ENCODE data around the gene GPR162. TPM values are rescaled to one million over a fixed set of nuclear protein-coding genes. Genes with fewer than 3 reads are reported as not detected.
A peak's percentile ranks its signal among the peaks of the same experiment; 100 is the strongest.

The GPR162 gene
- total RNA-seq, 2 donors from 2014 or later, result 0.46 to 0.60 TPM

DNA sequence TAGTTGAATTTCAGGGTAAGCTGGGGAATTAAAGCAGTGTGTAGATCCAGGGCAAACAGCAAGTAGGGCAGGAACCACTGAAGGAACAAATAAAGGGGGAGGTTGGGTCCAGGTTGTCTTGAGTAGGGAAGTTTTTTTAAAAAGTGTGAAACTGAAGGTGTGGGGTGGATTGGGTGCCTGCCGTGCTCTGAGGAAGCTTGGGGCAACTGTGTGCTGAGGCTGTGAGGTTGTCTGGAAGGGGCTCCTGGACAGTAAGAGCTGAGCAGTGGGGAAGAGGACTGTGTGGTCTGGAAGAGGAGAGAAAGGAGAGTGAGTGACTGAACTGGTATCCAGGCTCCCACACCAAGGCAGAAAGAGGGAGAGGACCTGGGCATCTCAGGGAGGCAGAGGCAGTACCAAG, 10.9 kb upstream of the GPR162 start:
- ATAC-seq (no peak), DNase-seq (ENCODE audit: low spot score in 2 of 2) (no peak)
- Mint-ChIP-seq H3K9me3 (no peaks in the 10 kb centered on the region), H3K27ac (peak overlapping the region; percentile 44 to 61), H3K36me3 (peaks cover under 1 to 5% of the 10 kb centered on the region in 2 donors)

DNA sequence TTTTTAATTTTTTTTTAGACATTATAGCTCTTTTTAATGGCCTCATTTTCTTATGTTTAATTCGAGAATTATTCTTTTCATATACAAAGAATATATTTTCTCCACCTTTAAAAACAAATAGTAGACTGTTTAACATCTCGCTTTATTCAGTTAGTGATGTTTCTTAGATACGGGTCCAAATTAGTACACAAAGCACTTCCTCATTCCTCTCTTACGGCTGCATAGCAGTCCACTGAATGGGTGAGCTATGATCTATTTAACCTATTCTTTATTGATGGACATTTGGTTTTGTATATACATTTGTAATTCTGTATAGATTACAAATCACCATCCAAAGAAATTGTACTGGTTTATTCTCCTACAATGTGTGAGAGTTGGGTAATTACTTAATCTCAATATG, 8.3 kb upstream of the GPR162 start:
- ATAC-seq, result no peak
- Mint-ChIP-seq H3K27ac (no peak overlapping the region), H3K36me3 (peaks cover 8 to 23% of the 10 kb centered on the region in 2 donors), H3K9me3 (no peaks in the 10 kb centered on the region)
- no peak for DNase-seq (ENCODE audit: low spot score in 2 of 2)

DNA sequence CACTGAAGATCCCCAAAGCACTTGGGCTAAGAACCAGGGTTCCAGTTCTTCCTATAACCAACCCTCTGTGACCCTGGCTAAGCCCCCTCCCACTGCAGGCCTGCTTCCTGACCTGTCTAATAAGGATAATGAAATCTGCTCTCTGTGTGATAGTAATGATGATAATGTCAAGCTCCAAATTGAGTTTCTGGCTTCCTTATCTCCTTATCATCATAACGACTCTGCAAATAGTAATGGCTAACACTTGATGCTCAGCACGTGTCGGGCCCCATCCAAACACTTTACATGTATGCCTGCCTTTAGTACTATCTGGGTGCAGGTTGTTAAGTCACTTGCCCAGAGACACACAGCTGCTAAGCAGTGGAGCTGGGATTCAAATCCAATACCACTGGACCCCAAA, 5.0 kb upstream of the GPR162 start:
- Mint-ChIP-seq H3K9me3 (no peaks in the 10 kb centered on the region), H3K27ac (no peak overlapping the region), H3K36me3 (peaks cover 8 to 22% of the 10 kb centered on the region in 2 donors)
- ATAC-seq (no peak), DNase-seq (ENCODE audit: low spot score in 2 of 2) (no peak)

DNA sequence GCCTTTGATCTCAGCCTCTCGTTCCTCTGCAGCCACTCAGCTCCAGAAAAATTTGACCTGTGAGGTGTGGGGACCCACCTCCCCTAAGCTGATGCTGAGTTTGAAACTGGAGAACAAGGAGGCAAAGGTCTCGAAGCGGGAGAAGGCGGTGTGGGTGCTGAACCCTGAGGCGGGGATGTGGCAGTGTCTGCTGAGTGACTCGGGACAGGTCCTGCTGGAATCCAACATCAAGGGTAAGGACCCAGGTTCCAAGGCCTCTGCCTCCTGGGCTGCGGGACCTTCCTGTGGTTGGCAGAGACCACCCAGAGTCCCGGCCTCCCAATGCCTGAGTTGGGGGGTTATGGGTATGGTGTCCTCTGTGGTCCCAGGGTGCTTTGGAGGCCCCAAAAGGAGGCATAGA, 4.5 kb upstream of the GPR162 start:
- peaks cover 8 to 22% of the 10 kb centered on the region in 2 donors for H3K36me3 Mint-ChIP-seq
- H3K9me3 Mint-ChIP-seq, result no peaks in the 10 kb centered on the region
- no peak overlapping the region for H3K27ac Mint-ChIP-seq
- no peak for DNase-seq (ENCODE audit: low spot score in 2 of 2)
- no peak for ATAC-seq

DNA sequence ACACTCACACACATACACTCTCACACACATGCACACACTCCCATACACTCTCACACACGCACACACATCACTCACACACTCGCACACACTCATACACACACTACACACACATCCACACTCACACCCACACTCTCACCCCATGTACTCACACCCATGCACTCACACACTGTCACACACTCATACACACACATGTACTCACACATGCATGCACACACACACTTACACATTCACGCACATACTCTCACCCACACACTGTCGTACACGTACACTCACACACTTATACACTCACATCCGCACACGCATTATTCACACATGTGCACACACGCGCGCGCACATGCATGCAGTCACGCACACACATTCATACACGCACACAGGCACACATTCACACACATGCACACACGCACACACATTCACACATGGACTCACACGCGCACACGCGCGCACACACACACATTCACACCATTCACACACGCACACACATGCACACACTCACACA, 3.9 kb upstream of the GPR162 start:
- Mint-ChIP-seq H3K36me3 (peaks cover 8 to 22% of the 10 kb centered on the region in 2 donors), H3K27ac (peak overlapping the region in 1 of 2 donors; percentile 2), H3K9me3 (no peaks in the 10 kb centered on the region)
- no peak for ATAC-seq
- DNase-seq (ENCODE audit: low spot score in 2 of 2), result no peak

DNA sequence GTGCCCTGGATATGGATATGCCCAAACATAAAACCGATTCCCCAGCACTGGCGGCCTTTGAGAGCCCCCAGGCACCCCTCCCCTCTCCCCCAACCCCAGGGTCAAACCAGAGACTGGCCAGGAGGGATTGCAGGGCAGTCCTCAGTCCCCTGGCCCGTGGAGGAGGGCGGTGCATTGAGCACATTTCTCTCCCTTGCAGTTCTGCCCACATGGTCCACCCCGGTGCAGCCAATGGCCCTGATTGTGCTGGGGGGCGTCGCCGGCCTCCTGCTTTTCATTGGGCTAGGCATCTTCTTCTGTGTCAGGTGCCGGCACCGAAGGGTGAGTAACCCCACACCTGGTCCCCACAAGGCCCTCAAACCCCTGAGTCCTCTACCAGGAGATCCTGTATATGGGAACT, 3.4 kb upstream of the GPR162 start:
- DNase-seq (ENCODE audit: low spot score in 2 of 2) (no peak), ATAC-seq (no peak)
- H3K27ac Mint-ChIP-seq, result no peak overlapping the region
- peaks cover 8 to 22% of the 10 kb centered on the region in 2 donors for H3K36me3 Mint-ChIP-seq
- no peaks in the 10 kb centered on the region for H3K9me3 Mint-ChIP-seq

DNA sequence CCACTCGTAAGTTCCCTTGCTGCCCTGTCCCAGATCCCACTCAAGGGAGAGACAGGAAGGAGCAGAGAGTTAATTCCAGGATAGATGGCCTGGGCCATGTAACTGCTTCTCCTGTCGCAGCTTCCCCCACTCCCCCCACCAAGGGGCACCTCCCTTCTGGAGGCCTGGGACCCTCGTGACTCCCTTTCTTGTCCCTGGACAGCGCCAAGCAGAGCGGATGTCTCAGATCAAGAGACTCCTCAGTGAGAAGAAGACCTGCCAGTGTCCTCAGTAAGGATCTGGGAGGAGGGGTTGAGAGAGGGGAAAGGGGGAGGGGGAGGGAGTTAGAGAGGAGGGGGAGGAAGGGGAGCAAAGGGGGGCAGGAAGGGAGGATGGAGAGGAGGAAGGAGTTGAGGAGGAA, 3.0 kb upstream of the GPR162 start:
- DNase-seq (ENCODE audit: low spot score in 2 of 2) (no peak), ATAC-seq (no peak)
- H3K27ac Mint-ChIP-seq, result no peak overlapping the region
- H3K9me3 Mint-ChIP-seq, result no peaks in the 10 kb centered on the region
- H3K36me3 Mint-ChIP-seq, result peaks cover 8 to 22% of the 10 kb centered on the region in 2 donors

DNA sequence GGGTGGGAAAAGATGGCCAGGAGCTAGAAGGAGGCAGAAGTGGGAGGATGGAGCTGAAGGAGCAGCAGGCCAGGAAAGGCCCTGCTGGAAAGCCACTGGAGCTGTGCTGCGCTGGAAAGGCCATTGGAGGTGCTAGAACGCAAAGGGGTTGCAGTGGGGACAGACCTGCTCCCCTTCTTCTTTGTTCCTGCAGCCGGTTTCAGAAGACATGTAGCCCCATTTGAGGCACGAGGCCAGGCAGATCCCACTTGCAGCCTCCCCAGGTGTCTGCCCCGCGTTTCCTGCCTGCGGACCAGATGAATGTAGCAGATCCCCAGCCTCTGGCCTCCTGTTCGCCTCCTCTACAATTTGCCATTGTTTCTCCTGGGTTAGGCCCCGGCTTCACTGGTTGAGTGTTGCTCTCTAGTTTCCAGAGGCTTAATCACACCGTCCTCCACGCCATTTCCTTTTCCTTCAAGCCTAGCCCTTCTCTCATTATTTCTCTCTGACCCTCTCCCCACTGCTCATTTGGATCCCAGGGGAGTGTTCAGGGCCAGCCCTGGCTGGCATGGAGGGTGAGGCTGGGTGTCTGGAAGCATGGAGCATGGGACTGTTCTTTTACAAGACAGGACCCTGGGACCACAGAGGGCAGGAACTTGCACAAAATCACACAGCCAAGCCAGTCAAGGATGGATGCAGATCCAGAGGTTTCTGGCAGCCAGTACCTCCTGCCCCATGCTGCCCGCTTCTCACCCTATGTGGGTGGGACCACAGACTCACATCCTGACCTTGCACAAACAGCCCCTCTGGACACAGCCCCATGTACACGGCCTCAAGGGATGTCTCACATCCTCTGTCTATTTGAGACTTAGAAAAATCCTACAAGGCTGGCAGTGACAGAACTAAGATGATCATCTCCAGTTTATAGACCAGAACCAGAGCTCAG, 2.3 kb upstream of the GPR162 start:
- H3K36me3 Mint-ChIP-seq, result peaks cover 8 to 22% of the 10 kb centered on the region in 2 donors
- DNase-seq (ENCODE audit: low spot score in 2 of 2) (no peak), ATAC-seq (no peak)
- H3K9me3 Mint-ChIP-seq, result no peaks in the 10 kb centered on the region
- peak overlapping the region in 1 of 2 donors; percentile 67 for H3K27ac Mint-ChIP-seq

DNA sequence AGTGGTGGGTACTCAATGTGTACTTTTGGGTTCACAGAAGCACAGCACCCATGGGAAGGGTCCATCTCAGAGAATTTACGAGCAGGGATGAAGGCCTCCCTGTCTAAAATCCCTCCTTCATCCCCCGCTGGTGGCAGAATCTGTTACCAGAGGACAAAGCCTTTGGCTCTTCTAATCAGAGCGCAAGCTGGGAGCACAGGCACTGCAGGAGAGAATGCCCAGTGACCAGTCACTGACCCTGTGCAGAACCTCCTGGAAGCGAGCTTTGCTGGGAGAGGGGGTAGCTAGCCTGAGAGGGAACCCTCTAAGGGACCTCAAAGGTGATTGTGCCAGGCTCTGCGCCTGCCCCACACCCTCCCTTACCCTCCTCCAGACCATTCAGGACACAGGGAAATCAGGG, 1.5 kb upstream of the GPR162 start:
- Mint-ChIP-seq H3K9me3 (no peaks in the 10 kb centered on the region), H3K36me3 (peaks cover 8 to 22% of the 10 kb centered on the region in 2 donors), H3K27ac (no peak overlapping the region)
- no peak for ATAC-seq
- no peak for DNase-seq (ENCODE audit: low spot score in 2 of 2)

DNA sequence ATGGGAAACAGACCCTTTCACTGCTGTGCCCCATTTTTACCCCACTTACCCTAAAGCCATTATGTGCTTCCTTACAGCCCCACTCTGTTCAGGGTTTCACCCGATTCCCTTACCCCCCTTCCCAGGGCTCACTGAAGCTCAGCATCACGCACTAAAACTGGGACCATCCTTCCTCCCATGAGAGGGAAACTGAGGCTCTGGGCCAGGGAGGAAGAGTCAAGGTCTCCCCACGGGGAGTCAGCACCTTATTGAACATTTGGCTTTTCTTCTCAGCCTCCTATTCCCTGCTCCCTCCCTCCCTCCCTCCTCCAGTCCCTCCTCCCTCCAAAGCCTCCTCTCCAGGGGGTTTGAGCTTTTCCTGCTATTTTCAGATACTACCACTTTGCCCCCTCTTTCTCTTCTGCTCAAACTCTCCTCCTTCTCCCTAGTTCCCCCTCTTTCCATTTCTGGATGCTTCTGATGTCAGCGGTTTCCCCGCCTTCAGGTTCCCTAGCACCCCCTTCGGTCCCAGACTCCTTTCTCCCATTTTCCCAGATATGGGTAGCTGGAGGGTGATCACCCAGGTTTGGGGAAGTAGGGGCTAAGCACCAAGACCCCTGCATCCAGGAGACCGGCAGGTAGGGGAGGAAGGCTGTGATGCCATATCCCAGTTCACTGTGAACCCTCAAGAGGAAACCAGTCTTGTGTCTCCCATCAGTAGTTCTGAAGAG, 960 bp downstream of the GPR162 start:
- H3K9me3 Mint-ChIP-seq, result no peaks in the 10 kb centered on the region
- H3K27ac Mint-ChIP-seq, result no peak overlapping the region
- ATAC-seq (no peak), DNase-seq (ENCODE audit: low spot score in 2 of 2) (no peak)
- H3K36me3 Mint-ChIP-seq, result peaks cover 5 to 11% of the 10 kb centered on the region in 2 donors

DNA sequence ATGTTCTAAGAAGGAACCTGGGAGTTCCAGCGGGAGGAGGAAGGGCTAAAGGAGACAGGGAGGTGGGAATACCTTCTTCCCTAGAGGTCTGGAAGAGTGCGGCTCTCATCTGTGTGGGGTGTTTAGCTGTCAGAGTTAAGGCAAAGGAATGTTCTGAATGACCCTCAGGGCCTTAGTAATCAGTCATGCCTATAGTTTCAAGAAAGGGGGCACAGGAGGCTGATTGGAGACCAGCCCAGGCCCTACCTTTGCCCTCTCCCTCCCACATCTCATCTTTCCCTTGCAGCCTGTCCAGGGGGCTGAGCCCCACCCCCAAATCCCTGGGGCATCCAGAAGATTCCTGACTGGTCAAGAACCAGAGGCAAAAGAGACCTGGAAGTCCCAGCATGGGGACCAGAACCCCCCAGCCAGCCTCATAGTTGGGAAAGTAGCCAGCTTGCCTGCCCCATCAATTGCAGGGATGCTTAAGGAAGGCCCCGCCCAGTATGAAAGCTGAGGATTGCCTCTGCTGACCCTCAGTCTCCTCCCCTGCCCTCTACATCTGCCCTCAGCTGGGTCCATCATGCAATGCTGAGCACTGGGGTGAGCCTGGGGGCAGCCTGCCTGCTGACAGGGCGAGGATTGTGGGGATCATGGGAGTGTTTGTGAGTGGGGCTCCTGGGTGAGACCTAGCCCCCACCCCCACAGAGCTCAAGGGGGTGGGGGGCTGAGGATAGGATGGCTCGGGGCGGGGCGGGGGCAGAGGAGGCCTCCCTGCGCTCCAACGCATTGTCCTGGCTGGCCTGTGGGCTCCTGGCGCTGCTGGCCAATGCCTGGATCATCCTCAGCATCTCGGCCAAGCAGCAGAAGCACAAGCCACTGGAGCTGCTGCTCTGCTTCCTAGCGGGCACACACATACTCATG, 1.8 kb downstream of the GPR162 start:
- ATAC-seq (no peak), DNase-seq (ENCODE audit: low spot score in 2 of 2) (no peak)
- Mint-ChIP-seq H3K27ac (no peak overlapping the region), H3K9me3 (no peaks in the 10 kb centered on the region), H3K36me3 (peaks cover 0 to 2% of the 10 kb centered on the region in 2 donors)

DNA sequence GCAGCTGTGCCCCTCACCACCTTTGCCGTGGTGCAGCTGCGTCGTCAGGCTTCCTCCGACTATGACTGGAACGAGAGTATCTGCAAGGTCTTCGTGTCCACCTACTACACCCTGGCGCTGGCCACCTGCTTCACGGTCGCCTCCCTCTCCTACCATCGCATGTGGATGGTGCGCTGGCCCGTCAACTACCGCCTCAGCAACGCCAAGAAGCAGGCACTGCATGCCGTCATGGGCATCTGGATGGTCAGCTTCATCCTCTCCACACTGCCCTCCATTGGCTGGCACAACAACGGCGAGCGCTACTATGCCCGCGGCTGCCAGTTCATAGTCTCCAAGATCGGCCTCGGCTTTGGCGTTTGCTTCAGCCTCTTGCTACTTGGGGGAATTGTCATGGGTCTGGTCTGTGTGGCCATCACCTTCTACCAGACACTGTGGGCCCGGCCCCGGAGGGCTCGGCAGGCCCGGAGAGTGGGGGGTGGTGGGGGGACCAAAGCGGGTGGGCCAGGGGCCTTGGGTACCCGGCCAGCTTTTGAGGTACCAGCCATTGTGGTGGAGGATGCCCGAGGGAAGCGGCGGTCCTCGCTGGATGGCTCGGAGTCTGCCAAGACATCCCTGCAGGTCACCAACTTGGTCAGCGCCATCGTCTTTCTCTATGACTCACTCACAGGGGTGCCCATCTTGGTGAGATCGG, 2.6 kb downstream of the GPR162 start:
- Mint-ChIP-seq H3K36me3 (no peaks in the 10 kb centered on the region), H3K9me3 (no peaks in the 10 kb centered on the region), H3K27ac (no peak overlapping the region)
- ATAC-seq (no peak), DNase-seq (ENCODE audit: low spot score in 2 of 2) (peak in 1 of 2 donors; percentile 52)

DNA sequence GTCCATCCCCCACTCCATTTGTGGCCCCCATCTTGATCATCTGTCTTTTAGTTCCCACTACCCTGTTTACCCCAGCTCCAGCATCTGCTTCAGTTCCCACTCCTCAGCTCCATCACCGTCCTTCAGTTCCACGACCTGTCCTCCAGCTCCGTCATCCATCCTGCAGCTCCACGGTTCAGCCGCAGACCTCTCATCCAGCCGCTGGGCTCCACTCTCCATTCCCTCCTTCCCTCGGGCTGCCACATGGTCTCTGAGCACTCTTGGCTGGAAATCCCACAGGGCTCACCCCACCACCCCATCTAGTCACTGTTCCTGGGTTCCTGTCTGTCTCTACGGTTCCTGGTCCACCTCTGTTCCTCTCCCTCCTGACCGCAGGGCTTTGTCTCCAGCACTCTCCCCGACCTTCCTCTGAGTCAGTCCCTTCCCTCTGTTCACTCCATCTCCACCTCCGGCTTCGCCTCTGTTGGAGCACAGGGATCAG, 3.3 kb downstream of the GPR162 start:
- DNase-seq (ENCODE audit: low spot score in 2 of 2) (peak in 1 of 2 donors; percentile 51), ATAC-seq (no peak)
- Mint-ChIP-seq H3K36me3 (no peaks in the 10 kb centered on the region), H3K27ac (no peak overlapping the region), H3K9me3 (no peaks in the 10 kb centered on the region)

DNA sequence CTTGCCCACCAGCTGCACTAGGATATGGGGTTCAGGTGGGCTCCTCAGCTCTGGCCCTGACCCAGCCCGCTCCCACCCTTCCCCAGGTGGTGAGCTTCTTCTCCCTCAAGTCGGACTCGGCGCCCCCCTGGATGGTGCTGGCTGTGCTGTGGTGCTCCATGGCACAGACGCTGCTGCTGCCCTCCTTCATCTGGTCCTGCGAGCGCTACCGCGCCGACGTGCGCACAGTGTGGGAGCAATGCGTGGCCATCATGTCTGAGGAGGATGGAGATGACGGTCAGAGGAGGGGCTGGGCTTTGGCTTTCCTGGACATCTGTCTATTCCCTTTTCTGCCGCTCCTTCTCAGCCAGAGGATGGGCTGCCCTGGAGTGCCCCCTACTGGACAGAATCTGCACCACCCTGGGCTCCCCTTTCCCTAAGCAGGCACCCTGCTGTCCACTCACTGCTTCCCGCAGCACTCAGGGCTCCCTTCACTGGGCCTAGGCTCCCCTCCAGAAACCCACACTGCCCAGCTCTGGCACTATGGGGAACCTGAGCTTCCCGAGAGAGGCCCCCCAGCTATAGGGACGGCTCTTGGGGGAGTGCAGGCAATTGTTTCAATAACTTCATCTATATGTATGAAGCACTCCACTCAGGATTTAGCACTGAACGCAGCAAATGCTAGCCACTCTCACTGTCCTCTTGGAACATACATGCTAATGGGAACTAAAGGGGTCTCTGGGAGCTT, 3.9 kb downstream of the GPR162 start:
- ATAC-seq (peak; percentile 74 to 82), DNase-seq (ENCODE audit: low spot score in 2 of 2) (peak; percentile 87 to 91)
- no peaks in the 10 kb centered on the region for H3K36me3 Mint-ChIP-seq
- no peak overlapping the region for H3K27ac Mint-ChIP-seq
- H3K9me3 Mint-ChIP-seq, result no peaks in the 10 kb centered on the region

DNA sequence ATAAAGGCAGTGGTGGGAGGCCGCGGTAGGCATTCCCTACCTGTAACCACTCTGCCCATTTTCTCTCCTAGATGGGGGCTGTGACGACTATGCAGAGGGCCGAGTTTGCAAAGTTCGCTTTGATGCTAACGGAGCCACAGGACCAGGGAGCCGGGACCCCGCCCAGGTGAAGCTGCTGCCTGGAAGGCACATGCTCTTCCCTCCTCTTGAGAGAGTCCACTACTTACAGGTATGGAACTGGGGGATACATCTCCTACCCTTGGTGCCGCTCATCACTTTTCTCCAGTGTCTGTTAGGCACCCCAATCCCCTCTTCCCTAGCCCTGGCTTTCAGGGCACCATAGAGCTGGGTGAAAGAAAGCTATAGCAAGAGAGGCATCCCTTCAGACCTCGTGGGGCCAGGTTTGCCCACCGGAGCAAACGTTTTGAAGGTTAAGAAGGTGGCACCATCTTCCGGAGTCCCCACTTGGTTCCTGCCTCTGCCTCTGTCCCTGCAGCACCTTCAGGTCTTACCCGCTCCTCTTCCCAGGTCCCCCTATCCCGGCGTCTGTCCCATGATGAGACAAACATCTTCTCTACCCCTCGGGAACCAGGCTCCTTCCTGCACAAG, 4.6 kb downstream of the GPR162 start:
- DNase-seq (ENCODE audit: low spot score in 2 of 2), result no peak
- Mint-ChIP-seq H3K27ac (no peak overlapping the region), H3K36me3 (no peaks in the 10 kb centered on the region), H3K9me3 (no peaks in the 10 kb centered on the region)
- ATAC-seq, result no peak

Data from activated naive CD4-positive, alpha-beta T cell treated with anti-CD3 and anti-CD28 coated beads, Interleukin-2, amount 50 U/mL, for 72 hours (primary cell).